Measurements from ENCODE around the gene CAPN8.

- TF ChIP-seq CTCF (IDR thresholded peaks at IDR 0.05; ENCODE audit: low read length) (no peak), EZH2 (IDR thresholded peaks at IDR 0.05; ENCODE audit: borderline replicate concordance, low read length) (no peak)
Observed at GRCh38 chr1:223651291-223651991, 14.1 kb downstream of the CAPN8 start.

All from OCI-LY1 (cell line).